Measurements from ENCODE around the gene LYPD6. TPM values are rescaled to one million over a fixed set of nuclear protein-coding genes. Genes with fewer than 3 reads are reported as not detected.
"Not testable (repeated sequence)": the region's sequence is repeated elsewhere in the genome, so short reads cannot be mapped to it uniquely, and the experiment has no call there.

Gene LYPD6
- total RNA-seq, 4 donors from 2014 or later: 0.79 to 1.2 (median 1.1) TPM; not detected in 1

- no peak for TF ChIP-seq POLR2A (IDR thresholded peaks at IDR 0.05)
- TF ChIP-seq CTCF (IDR thresholded peaks at IDR 0.05): no peak
- no peak for DNase-seq (ENCODE audit: low spot score in 2 of 2)
- intact Hi-C loops (cut with DNase I; ENCODE audit: low total_unique reads): no loop called here
- 84 to 86% methylated on average over 3 of the region's 3 CpGs for WGBS, 2 donors
- no peak overlapping the region for H3K4me3 ChIP-seq (ENCODE audit: low read depth, poor library complexity, severe bottlenecking)
These were observed 156.3 kb downstream of the LYPD6 start for GRCh38 chr2:149486664-149487063.

- WGBS, 2 donors: 38 to 40% methylated on average over 1 of the region's 1 CpG
- TF ChIP-seq CTCF (IDR thresholded peaks at IDR 0.05): no peak
- TF ChIP-seq POLR2A (IDR thresholded peaks at IDR 0.05): no peak
- DNase-seq (ENCODE audit: low spot score in 2 of 2): no peak
- H3K4me3 ChIP-seq (ENCODE audit: low read depth, poor library complexity, severe bottlenecking): no peak overlapping the region
- intact Hi-C loops (cut with DNase I; ENCODE audit: low total_unique reads): no loop called here
These were observed 156.8 kb downstream of the LYPD6 start for GRCh38 chr2:149487189-149487588.

- 30 to 36% methylated on average over 10 of the region's 10 CpGs for WGBS, 2 donors
- intact Hi-C loops (cut with DNase I; ENCODE audit: low total_unique reads): no loop called here
- no peak for DNase-seq (ENCODE audit: low spot score in 2 of 2)
- TF ChIP-seq POLR2A (IDR thresholded peaks at IDR 0.05): no peak
- no peak overlapping the region for H3K4me3 ChIP-seq (ENCODE audit: low read depth, poor library complexity, severe bottlenecking)
These were observed 158.5 kb downstream of the LYPD6 start for GRCh38 chr2:149488706-149489440.

GRCh38 chr2:149489452-149489851 is 159.1 kb downstream of the LYPD6 start:
- H3K4me3 ChIP-seq (ENCODE audit: low read depth, poor library complexity, severe bottlenecking): no peak overlapping the region
- no peak for TF ChIP-seq POLR2A (IDR thresholded peaks at IDR 0.05)
- TF ChIP-seq CTCF (IDR thresholded peaks at IDR 0.05): no peak
- WGBS, 2 donors: 68 to 72% methylated on average over 11 of the region's 11 CpGs
- intact Hi-C loops (cut with DNase I; ENCODE audit: low total_unique reads): no loop called here
- DNase-seq (ENCODE audit: low spot score in 2 of 2): no peak

- intact Hi-C loops (cut with DNase I; ENCODE audit: low total_unique reads): no loop called here
- DNase-seq (ENCODE audit: low spot score in 2 of 2): no peak
- 8 to 17% methylated on average over 3 of the region's 3 CpGs for WGBS, 2 donors
These were observed 159.9 kb downstream of the LYPD6 start for GRCh38 chr2:149490296-149490695.

GRCh38 chr2:149492923-149493322 is 162.5 kb downstream of the LYPD6 start:
- no peak for TF ChIP-seq POLR2A (IDR thresholded peaks at IDR 0.05)
- TF ChIP-seq CTCF (IDR thresholded peaks at IDR 0.05): no peak
- intact Hi-C loops (cut with DNase I; ENCODE audit: low total_unique reads): no loop called here
- 86 to 87% methylated on average over 5 of the region's 5 CpGs for WGBS, 2 donors
- DNase-seq (ENCODE audit: low spot score in 2 of 2): no peak
- no peak overlapping the region for H3K4me3 ChIP-seq (ENCODE audit: low read depth, poor library complexity, severe bottlenecking)

More at GRCh38 chr2:149490296-149490695, 159.9 kb downstream of the LYPD6 start:
- no peak for TF ChIP-seq CTCF (IDR thresholded peaks at IDR 0.05)
- TF ChIP-seq POLR2A (IDR thresholded peaks at IDR 0.05): no peak
- H3K4me3 ChIP-seq (ENCODE audit: low read depth, poor library complexity, severe bottlenecking): no peak overlapping the region

- 91 to 92% methylated on average over 1 of the region's 1 CpG for WGBS, 2 donors
- DNase-seq (ENCODE audit: low spot score in 2 of 2); intact Hi-C loops (cut with DNase I; ENCODE audit: low total_unique reads); H3K4me3 ChIP-seq (ENCODE audit: low read depth, poor library complexity, severe bottlenecking): not testable (repeated sequence)
These were observed 168.8 kb downstream of the LYPD6 start for GRCh38 chr2:149499204-149499603.

- H3K4me3 ChIP-seq (ENCODE audit: low read depth, poor library complexity, severe bottlenecking); intact Hi-C loops (cut with DNase I; ENCODE audit: low total_unique reads); DNase-seq (ENCODE audit: low spot score in 2 of 2): not testable (repeated sequence)
- WGBS, 2 donors: 75 to 84% methylated on average over 8 of the region's 8 CpGs
These were observed 176.4 kb downstream of the LYPD6 start for GRCh38 chr2:149506808-149507207.
